Liver (tissue), 9 donors: ENCODE data around the gene ENAM. TPM values are rescaled to one million over a fixed set of nuclear protein-coding genes. Genes with fewer than 3 reads are reported as not detected.
"Not testable (repeated sequence)": the region's sequence is repeated elsewhere in the genome, so short reads cannot be mapped to it uniquely, and the experiment has no call there.

Experiments used
- DNase-seq: peaks from one replicate; pipeline ENCODE4 v3.0.0-alpha.2; 2017; ENCODE audit warnings: low spot score
- H3K27ac ChIP-seq, 2 donors: one replicate each; pipeline ENCODE4 v1.7.0; 2013; ENCODE audit warnings: inconsistent platforms in 2 of 2, low read length in 2 of 2, control low read depth in 1 of 2, low read depth in 1 of 2, mild to moderate bottlenecking in 1 of 2
- H3K27me3 ChIP-seq, 4 donors: one replicate each; pipeline versions ENCODE4 v1.6.1 to v1.7.0; 2013; ENCODE audit warnings: low read length in 3 of 4, inconsistent platforms in 1 of 4, mild to moderate bottlenecking in 1 of 4, moderate library complexity in 1 of 4; ENCODE audit not compliant: control insufficient read depth in 4 of 4, insufficient read depth in 4 of 4
- H3K36me3 ChIP-seq, 4 donors: one replicate each; pipeline versions ENCODE4 v1.6.1 to v1.7.0; 2013; ENCODE audit warnings: low read length in 3 of 4, mild to moderate bottlenecking in 3 of 4, low read depth in 1 of 4, moderate library complexity in 1 of 4; ENCODE audit not compliant: control insufficient read depth in 4 of 4, insufficient read depth in 3 of 4
- H3K4me1 ChIP-seq, 4 donors: one replicate each; pipeline versions ENCODE4 v1.6.1 to v1.7.0; 2013; ENCODE audit warnings: low read length in 3 of 4, mild to moderate bottlenecking in 3 of 4, moderate library complexity in 1 of 4; ENCODE audit not compliant: control insufficient read depth in 4 of 4, insufficient read depth in 4 of 4
- H3K4me3 ChIP-seq, 3 donors: one replicate each; pipeline versions ENCODE4 v1.6.1 to v1.7.0; 2013; ENCODE audit warnings: low read length in 3 of 3, control low read depth in 1 of 3, low read depth in 1 of 3, mild to moderate bottlenecking in 1 of 3
- H3K9ac ChIP-seq, 2 donors: one replicate each; pipeline ENCODE4 v1.7.0; 2013; ENCODE audit warnings: low read length in 2 of 2, mild to moderate bottlenecking in 2 of 2, moderate library complexity in 2 of 2, control low read depth in 1 of 2, low read depth in 1 of 2
- H3K9me3 ChIP-seq, 4 donors: one replicate each; pipeline versions ENCODE4 v1.6.1 to v1.7.0; 2013; ENCODE audit warnings: low read length in 3 of 4; ENCODE audit not compliant: control insufficient read depth in 4 of 4
- EGR1 ChIP-seq, 2 donors: IDR thresholded peaks; 2 replicates each; pipeline ENCODE4 v1.6.1; 2016 to 2018; ENCODE audit warnings: antibody characterized with exemption in 2 of 2, low read depth in 2 of 2
- FOXA2 ChIP-seq: IDR thresholded peaks from 2 replicates; pipeline ENCODE4 v1.6.1; 2016; ENCODE audit warnings: antibody characterized with exemption
- WGBS: extraction: QIAGEN DNeasy Blood & Tissue Kit; methylation state at CpG from one replicate; pipeline ENCODE4 v1.1.7; 2013; 5-methylcytosine and 5-hydroxymethylcytosine counted together
- polyA plus RNA-seq, 2 donors: library from polyadenylated mRNA; stranded (reverse) in 1 of 2; unstranded in 1 of 2; fragments of 200-250 nt in 1 of 2; fragments of >200 nt in 1 of 2; fragmentation: Nextera tagmentation in 1 of 2; extraction: Ambion mirVana in 1 of 2; gene quantifications; one replicate each; pipeline versions ENCODE4 v1.2.1 to v1.2.3, GENCODE V29; 2013 to 2015
- total RNA-seq, 2 donors: library from RNA; depleted of rRNA; stranded (reverse); fragments of >200 nt; gene quantifications; one replicate each; pipeline ENCODE4 v1.2.3, GENCODE V29; 2014
- TF ChIP-seq, protein P1 (sequence below): IDR thresholded peaks from 2 replicates; pipeline ENCODE4 v1.6.1; 2016; ENCODE audit warnings: antibody characterized with exemption
- TF ChIP-seq, protein P2 (sequence below): IDR thresholded peaks from 2 replicates; pipeline ENCODE4 v1.6.1; 2016; ENCODE audit warnings: antibody characterized with exemption
- donor health status: healthy.
- donor health status: healthy.
- donor health status: healthy.
- donor health status: healthy.
- donor health status: healthy.

ENAM gene
- total and polyA plus RNA-seq, 4 donors: 0.25 to 0.50 (median 0.28) TPM

DNA sequence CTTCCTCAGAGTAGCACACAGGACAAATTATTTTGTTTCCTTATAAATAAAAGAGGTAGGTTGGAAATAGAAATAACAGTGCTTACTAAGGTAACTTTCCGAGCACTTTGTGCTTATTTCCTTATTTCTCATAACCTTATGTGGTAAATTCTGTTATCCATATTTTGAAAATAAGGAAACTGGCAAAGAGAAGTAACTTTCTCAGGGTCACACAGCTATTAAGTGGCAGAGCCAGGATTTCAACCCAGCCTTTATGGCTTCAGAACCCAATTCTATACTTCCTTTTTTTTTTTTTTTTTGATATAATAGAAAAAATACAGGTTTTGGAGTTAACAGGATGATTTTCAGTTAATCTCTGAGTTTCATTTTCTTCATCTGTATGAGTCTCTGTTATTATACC lies 63.1 kb downstream of the ENAM start:
- TF ChIP-seq EGR1 (IDR thresholded peaks at IDR 0.05; ENCODE audit: low read depth in 2 of 2) (no peak), FOXA2 (no peak)
- TF ChIP-seq, protein P1, sequence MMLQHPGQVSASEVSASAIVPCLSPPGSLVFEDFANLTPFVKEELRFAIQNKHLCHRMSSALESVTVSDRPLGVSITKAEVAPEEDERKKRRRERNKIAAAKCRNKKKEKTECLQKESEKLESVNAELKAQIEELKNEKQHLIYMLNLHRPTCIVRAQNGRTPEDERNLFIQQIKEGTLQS: no peak
- TF ChIP-seq, protein P2, sequence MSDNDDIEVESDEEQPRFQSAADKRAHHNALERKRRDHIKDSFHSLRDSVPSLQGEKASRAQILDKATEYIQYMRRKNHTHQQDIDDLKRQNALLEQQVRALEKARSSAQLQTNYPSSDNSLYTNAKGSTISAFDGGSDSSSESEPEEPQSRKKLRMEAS: no peak
- no peak overlapping the region for H3K9ac ChIP-seq
- H3K4me1 ChIP-seq: peaks cover 0 to 33% (median 25%) of the 10 kb centered on the region in 4 donors
- H3K27me3 ChIP-seq: no peaks in the 10 kb centered on the region
- WGBS: 73% methylated on average over 1 of the region's 1 CpG
- peak overlapping the region in 1 of 2 donors; percentile 12 for H3K27ac ChIP-seq
- H3K9me3 ChIP-seq: no peaks in the 10 kb centered on the region
- no peak for DNase-seq
- no peaks in the 10 kb centered on the region for H3K36me3 ChIP-seq
- H3K4me3 ChIP-seq: no peak overlapping the region

DNA sequence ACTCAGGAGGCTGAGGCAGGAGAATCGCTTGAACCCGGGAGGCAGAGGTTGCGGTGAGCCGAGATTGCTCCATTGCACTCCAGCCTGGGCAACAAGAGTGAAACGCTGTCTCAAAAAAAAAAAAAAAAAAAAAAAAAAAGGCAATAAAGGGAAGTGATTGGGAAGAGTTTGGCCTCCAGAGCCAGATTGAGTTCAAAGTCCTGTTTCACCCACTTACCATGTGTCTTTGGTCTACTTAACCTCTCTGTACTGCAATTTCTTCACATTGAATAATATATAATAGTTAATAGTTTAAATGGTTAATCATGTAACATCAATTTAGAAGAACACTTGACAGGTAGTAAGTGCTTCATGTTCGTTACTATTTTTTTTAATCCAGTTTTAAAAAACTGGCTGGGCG lies 66.1 kb downstream of the ENAM start:
- H3K36me3 ChIP-seq, H3K9ac ChIP-seq, H3K27ac ChIP-seq, H3K9me3 ChIP-seq, H3K27me3 ChIP-seq, H3K4me3 ChIP-seq, DNase-seq: not testable (repeated sequence)
- WGBS: 94% methylated on average over 7 of the region's 7 CpGs
- H3K4me1 ChIP-seq: peaks cover 0 to 21% (median 18%) of the 10 kb centered on the region in 4 donors

Other genes starting within 250 kb of the ENAM start
- gene SMR3B, start 245.6 kb upstream of the ENAM start, total RNA-seq: not detected
- not detected for gene SMR3B, start 245.6 kb upstream of the ENAM start, polyA plus RNA-seq
- not detected for gene OPRPN, start 230.8 kb upstream of the ENAM start, total RNA-seq
- gene OPRPN, start 230.8 kb upstream of the ENAM start, polyA plus RNA-seq: under 1 TPM in 1 of 2 donors, not detected in 1; 0.42 TPM
- not detected for gene MUC7, start 156.5 kb upstream of the ENAM start, total RNA-seq
- not detected for gene MUC7, start 156.5 kb upstream of the ENAM start, polyA plus RNA-seq
- not detected for gene AMTN, start 110.2 kb upstream of the ENAM start, total RNA-seq
- gene AMTN, start 110.2 kb upstream of the ENAM start, polyA plus RNA-seq: not detected
- gene AMBN, start 36.5 kb upstream of the ENAM start, total RNA-seq: not detected
- not detected for gene AMBN, start 36.5 kb upstream of the ENAM start, polyA plus RNA-seq
- 10 to 100 TPM in 1 of 2 donors, 1 to 10 TPM in 1; 2.1 to 12.4 TPM for gene JCHAIN, start 37.8 kb downstream of the ENAM start, total RNA-seq
- 10 to 100 TPM in 1 of 2 donors, 1 to 10 TPM in 1; 7.1 to 69.5 TPM for gene JCHAIN, start 37.8 kb downstream of the ENAM start, polyA plus RNA-seq
- gene UTP3, start 59.8 kb downstream of the ENAM start, total RNA-seq: 10 to 100 TPM in 1 of 2 donors, 1 to 10 TPM in 1; 9.7 to 12.8 TPM
- gene UTP3, start 59.8 kb downstream of the ENAM start, polyA plus RNA-seq: 10 to 100 TPM in 1 of 2 donors, 1 to 10 TPM in 1; 6.5 to 12.2 TPM
- 10 to 100 TPM; 13.8 to 35.2 TPM for gene RUFY3, start 93.2 kb downstream of the ENAM start, total RNA-seq
- 10 to 100 TPM in 1 of 2 donors, 1 to 10 TPM in 1; 9.2 to 16.2 TPM for gene RUFY3, start 93.2 kb downstream of the ENAM start, polyA plus RNA-seq
- gene GRSF1, start 211.1 kb downstream of the ENAM start, total RNA-seq: 10 to 100 TPM; 22.5 to 30.4 TPM
- gene GRSF1, start 211.1 kb downstream of the ENAM start, polyA plus RNA-seq: 10 to 100 TPM; 26.7 to 29.3 TPM